HFF-Myc (cell line): ENCODE data around the gene FLT3LG.
"Not testable (repeated sequence)": the region's sequence is repeated elsewhere in the genome, so short reads cannot be mapped to it uniquely, and the experiment has no call there.

ENCODE experiments used
- DNase-seq: peaks from one replicate; pipeline ENCODE4 v3.0.0-alpha.2; 2011; ENCODE audit warnings: low read depth; ENCODE audit errors: extremely low read depth
- H3K4me3 ChIP-seq: replicated peaks from 2 replicates; pipeline ENCODE4 v1.5.1; 2011; ENCODE audit warnings: low read depth, mild to moderate bottlenecking, control low read depth, low read length
- CTCF ChIP-seq: IDR thresholded peaks from 2 replicates; pipeline ENCODE4 v1.5.1; 2012; ENCODE audit warnings: mild to moderate bottlenecking, low read depth, low read length, control low read depth; ENCODE audit errors: missing control alignments

FLT3LG gene

GRCh38 chr19:49470615-49470978 lies 3.4 kb upstream of the FLT3LG start:
- no peak for DNase-seq
- TF ChIP-seq CTCF, result no peak
- H3K4me3 ChIP-seq, result no peak overlapping the region

DNA sequence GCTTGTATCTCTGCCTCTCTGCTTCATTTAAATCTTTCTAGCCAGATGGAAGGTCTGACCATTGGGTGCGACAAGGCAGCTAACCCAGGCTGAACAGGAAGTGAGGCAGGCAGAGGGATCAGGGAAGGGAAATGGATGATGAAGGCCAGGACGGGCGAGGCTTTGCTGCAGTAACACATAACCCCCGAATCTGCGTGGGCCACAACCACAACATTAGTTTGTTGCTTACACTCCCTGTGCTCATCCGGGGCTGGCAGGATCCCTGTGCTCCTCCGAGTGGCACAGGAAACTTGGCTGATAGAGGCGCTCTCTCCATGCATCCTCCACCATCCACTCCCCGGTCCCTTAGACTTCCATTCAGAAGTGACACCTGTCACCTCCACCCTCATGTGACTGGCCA lies 1.1 kb upstream of the FLT3LG start:
- TF ChIP-seq CTCF, result no peak
- DNase-seq, result no peak
- no peak overlapping the region for H3K4me3 ChIP-seq

- H3K4me3 ChIP-seq, result peak overlapping the region; percentile 61
- DNase-seq, result not testable (repeated sequence)
Observed at GRCh38 chr19:49473501-49473867, 531 bp upstream of the FLT3LG start.

GRCh38 chr19:49474542-49474924 lies 518 bp downstream of the FLT3LG start:
- TF ChIP-seq CTCF, result no peak
- H3K4me3 ChIP-seq, result peak overlapping the region; percentile 61

DNA sequence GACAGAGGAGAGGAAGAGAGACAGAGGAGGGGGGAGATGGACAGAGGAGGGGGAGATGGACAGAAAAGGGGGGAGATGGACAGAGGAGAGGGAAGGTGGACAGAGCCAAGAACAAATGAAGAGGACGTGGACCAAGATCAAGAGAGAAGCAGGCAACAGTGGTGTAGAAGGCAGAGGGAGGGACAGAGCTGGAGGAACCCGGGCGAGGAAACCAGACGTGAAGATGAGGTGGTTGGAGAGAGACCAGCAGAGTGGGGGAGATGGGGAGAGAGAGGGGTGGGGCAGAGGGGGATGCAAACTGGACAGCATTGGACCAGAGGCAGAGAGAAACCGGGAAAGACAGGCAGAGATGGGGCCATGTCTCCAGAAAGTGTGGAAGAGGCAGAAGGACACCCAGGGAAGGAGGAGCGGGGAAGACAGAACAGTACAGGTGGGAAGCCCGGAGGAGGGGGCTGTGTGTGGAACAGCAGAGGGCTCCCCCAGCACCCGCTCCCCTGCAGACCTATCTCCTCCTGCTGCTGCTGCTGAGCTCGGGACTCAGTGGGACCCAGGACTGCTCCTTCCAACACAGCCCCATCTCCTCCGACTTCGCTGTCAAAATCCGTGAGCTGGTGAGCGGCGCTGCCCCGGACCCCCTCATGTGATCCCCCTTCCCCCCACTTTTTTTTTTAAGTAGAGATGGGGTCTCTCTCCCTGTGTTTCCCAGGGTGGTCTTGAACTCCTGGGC lies 1.3 kb downstream of the FLT3LG start:
- TF ChIP-seq CTCF, result no peak
- no peak overlapping the region for H3K4me3 ChIP-seq
- DNase-seq, result no peak

More at GRCh38 chr19:49474542-49474924, 518 bp downstream of the FLT3LG start:
- DNase-seq, result no peak

DNA sequence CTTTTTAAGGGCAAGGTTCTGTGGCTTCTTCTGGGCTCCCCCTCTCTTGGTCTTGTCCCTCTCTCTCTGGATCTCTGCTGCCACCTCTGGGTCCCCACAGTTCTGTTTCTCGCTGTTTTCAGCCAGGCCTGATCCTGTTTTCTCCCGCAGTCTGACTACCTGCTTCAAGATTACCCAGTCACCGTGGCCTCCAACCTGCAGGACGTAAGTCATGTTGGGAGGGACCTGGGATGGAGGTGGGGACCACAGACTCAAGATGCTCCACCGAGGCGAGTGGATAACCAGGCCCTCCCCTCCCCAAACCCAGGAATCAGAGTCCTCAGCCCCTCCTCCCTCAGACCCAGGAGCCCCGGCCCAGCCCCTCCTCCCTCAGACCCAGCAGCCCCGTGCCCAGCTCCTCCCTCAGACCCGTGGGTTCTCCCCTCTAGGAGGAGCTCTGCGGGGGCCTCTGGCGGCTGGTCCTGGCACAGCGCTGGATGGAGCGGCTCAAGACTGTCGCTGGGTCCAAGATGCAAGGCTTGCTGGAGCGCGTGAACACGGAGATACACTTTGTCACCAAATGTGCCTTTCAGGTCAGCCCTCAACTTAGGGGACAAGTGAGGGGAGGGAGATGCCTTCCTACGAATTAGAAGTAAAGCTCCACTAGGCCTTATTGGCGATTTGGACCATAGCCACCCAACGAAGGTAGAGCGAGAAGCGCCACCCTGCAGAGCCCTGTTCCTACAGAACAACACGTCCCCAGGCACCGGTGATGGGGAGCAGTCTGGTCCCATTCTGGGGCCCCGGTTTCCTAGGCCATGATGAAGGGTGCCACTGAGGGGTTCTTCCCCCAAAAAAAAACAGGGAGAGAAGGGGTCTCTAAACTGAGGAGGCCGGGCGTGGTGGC lies 2.2 kb downstream of the FLT3LG start:
- peak; percentile 65 for TF ChIP-seq CTCF
- no peak for DNase-seq
- no peak overlapping the region for H3K4me3 ChIP-seq

DNA sequence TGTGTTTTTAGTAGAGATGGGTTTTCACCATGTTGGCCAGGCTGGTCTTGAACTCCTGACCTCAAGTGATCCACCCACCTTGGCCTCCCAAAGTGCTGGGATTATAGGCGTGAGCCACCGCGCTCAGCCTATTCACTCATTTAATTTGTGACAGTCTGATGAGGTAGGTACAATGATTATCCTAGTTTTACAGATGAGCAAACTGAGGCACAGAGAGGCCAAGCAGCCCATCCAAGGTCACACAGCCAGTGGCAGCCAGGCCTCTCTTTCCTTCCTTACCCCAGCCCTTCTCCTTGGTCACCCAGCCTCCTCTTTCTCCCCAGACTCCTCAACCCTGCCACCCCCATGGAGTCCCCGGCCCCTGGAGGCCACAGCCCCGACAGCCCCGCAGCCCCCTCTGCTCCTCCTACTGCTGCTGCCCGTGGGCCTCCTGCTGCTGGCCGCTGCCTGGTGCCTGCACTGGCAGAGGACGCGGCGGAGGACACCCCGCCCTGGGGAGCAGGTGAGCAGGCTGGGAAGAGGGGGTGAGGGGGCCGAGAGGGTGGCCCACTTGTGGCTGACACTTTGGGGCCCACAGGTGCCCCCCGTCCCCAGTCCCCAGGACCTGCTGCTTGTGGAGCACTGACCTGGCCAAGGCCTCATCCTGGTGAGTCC lies 6.1 kb downstream of the FLT3LG start:
- no peak overlapping the region for H3K4me3 ChIP-seq
- DNase-seq, result no peak
- no peak for TF ChIP-seq CTCF
